ENCODE results near the gene HNRNPA0.

The HNRNPA0 gene

GRCh38 chr5:137741718-137742117, 12.4 kb downstream of the HNRNPA0 start:
- Histone ChIP-seq H3K4me1 (ENCODE audit: control insufficient read depth, insufficient read depth, low read depth, low read length) (no peaks in the 10 kb centered on the region), H2AFZ (ENCODE audit: low read depth, low read length) (no peak overlapping the region), H2BK120ac (ENCODE audit: low read depth, low read length) (no peak overlapping the region), H3K18ac (ENCODE audit: low read depth in 1 of 2, low read length in 2 of 2) (no peak overlapping the region), H2BK15ac (ENCODE audit: low read depth, poor library complexity, severe bottlenecking) (no peak overlapping the region), H2BK12ac (ENCODE audit: low read length in 2 of 2) (no peak overlapping the region), H3K36me3 (ENCODE audit: control insufficient read depth in 1 of 2, insufficient read depth in 2 of 2, low read depth in 1 of 2, low read length in 2 of 2) (no peaks in the 10 kb centered on the region), H3K14ac (ENCODE audit: low read length in 2 of 2) (no peak overlapping the region), H4K91ac (ENCODE audit: low read length) (no peak overlapping the region), H3K23ac (ENCODE audit: low read length in 2 of 2) (no peak overlapping the region), H2BK5ac (ENCODE audit: low read depth, low read length, poor library complexity, severe bottlenecking) (no peak overlapping the region), H3K4me3 (ENCODE audit: insufficient read depth in 1 of 2, low read depth in 1 of 2, low read length in 2 of 2) (no peak overlapping the region), H3K79me1 (replicated peaks; ENCODE audit: low read length, poor library complexity, severe bottlenecking) (no peaks in the 10 kb centered on the region), H3K27ac (ENCODE audit: low read length, poor library complexity, severe bottlenecking) (no peak overlapping the region), H3K4ac (ENCODE audit: low read depth in 1 of 2, low read length in 2 of 2) (no peak overlapping the region), H2AK5ac (ENCODE audit: low read length, severe bottlenecking) (no peak overlapping the region), H3K9ac (ENCODE audit: low read length) (no peak overlapping the region), H3K9me3 (ENCODE audit: control insufficient read depth, low read length) (peaks cover 2% of the 10 kb centered on the region), H4K8ac (ENCODE audit: low read length) (no peak overlapping the region), H3K27me3 (ENCODE audit: control insufficient read depth in 1 of 2, insufficient read depth in 1 of 2, low read length in 2 of 2) (no peaks in the 10 kb centered on the region), H3K4me2 (ENCODE audit: low read length, poor library complexity, severe bottlenecking) (no peak overlapping the region)
- 85% methylated on average over 8 of the region's 8 CpGs for WGBS
- no peak for DNase-seq

GRCh38 chr5:137739737-137740136, 14.4 kb downstream of the HNRNPA0 start:
- H2BK15ac ChIP-seq (ENCODE audit: low read depth, poor library complexity, severe bottlenecking) = no peak overlapping the region
- no peak overlapping the region for H3K27ac ChIP-seq (ENCODE audit: low read length, poor library complexity, severe bottlenecking)
- H3K18ac ChIP-seq (ENCODE audit: low read depth in 1 of 2, low read length in 2 of 2) = no peak overlapping the region
- H3K4me2 ChIP-seq (ENCODE audit: low read length, poor library complexity, severe bottlenecking) = no peak overlapping the region
- H3K4me1 ChIP-seq (ENCODE audit: control insufficient read depth, insufficient read depth, low read depth, low read length) = peaks cover 4% of the 10 kb centered on the region
- peaks cover 2% of the 10 kb centered on the region for H3K9me3 ChIP-seq (ENCODE audit: control insufficient read depth, low read length)
- no peak overlapping the region for H3K4ac ChIP-seq (ENCODE audit: low read depth in 1 of 2, low read length in 2 of 2)
- H2BK5ac ChIP-seq (ENCODE audit: low read depth, low read length, poor library complexity, severe bottlenecking) = no peak overlapping the region
- WGBS = 89% methylated on average over 4 of the region's 4 CpGs
- no peak overlapping the region for H3K14ac ChIP-seq (ENCODE audit: low read length in 2 of 2)
- no peak overlapping the region for H3K4me3 ChIP-seq (ENCODE audit: insufficient read depth in 1 of 2, low read depth in 1 of 2, low read length in 2 of 2)
- no peak overlapping the region for H3K9ac ChIP-seq (ENCODE audit: low read length)
- no peaks in the 10 kb centered on the region for H3K36me3 ChIP-seq (ENCODE audit: control insufficient read depth in 1 of 2, insufficient read depth in 2 of 2, low read depth in 1 of 2, low read length in 2 of 2)
- no peak overlapping the region for H2AK5ac ChIP-seq (ENCODE audit: low read length, severe bottlenecking)
- H3K27me3 ChIP-seq (ENCODE audit: control insufficient read depth in 1 of 2, insufficient read depth in 1 of 2, low read length in 2 of 2) = no peaks in the 10 kb centered on the region
- no peak overlapping the region for H3K23ac ChIP-seq (ENCODE audit: low read length in 2 of 2)
- H2BK120ac ChIP-seq (ENCODE audit: low read depth, low read length) = no peak overlapping the region
- no peak overlapping the region for H4K8ac ChIP-seq (ENCODE audit: low read length)
- H2BK12ac ChIP-seq (ENCODE audit: low read length in 2 of 2) = no peak overlapping the region
- no peaks in the 10 kb centered on the region for H3K79me1 ChIP-seq (replicated peaks; ENCODE audit: low read length, poor library complexity, severe bottlenecking)
- DNase-seq = no peak
- H2AFZ ChIP-seq (ENCODE audit: low read depth, low read length) = no peak overlapping the region
- H4K91ac ChIP-seq (ENCODE audit: low read length) = no peak overlapping the region

GRCh38 chr5:137738947-137739346, 15.2 kb downstream of the HNRNPA0 start:
- Histone ChIP-seq H2AFZ (ENCODE audit: low read depth, low read length) (no peak overlapping the region), H3K23ac (ENCODE audit: low read length in 2 of 2) (no peak overlapping the region), H3K4me2 (ENCODE audit: low read length, poor library complexity, severe bottlenecking) (no peak overlapping the region), H3K14ac (ENCODE audit: low read length in 2 of 2) (no peak overlapping the region), H3K36me3 (ENCODE audit: control insufficient read depth in 1 of 2, insufficient read depth in 2 of 2, low read depth in 1 of 2, low read length in 2 of 2) (no peaks in the 10 kb centered on the region), H2BK12ac (ENCODE audit: low read length in 2 of 2) (no peak overlapping the region), H2BK15ac (ENCODE audit: low read depth, poor library complexity, severe bottlenecking) (no peak overlapping the region), H3K4me1 (ENCODE audit: control insufficient read depth, insufficient read depth, low read depth, low read length) (peaks cover 6% of the 10 kb centered on the region), H3K9me3 (ENCODE audit: control insufficient read depth, low read length) (peaks cover 2% of the 10 kb centered on the region), H2AK5ac (ENCODE audit: low read length, severe bottlenecking) (no peak overlapping the region), H3K27me3 (ENCODE audit: control insufficient read depth in 1 of 2, insufficient read depth in 1 of 2, low read length in 2 of 2) (no peaks in the 10 kb centered on the region), H4K91ac (ENCODE audit: low read length) (no peak overlapping the region), H4K8ac (ENCODE audit: low read length) (no peak overlapping the region), H3K9ac (ENCODE audit: low read length) (no peak overlapping the region), H3K4me3 (ENCODE audit: insufficient read depth in 1 of 2, low read depth in 1 of 2, low read length in 2 of 2) (no peak overlapping the region), H3K79me1 (replicated peaks; ENCODE audit: low read length, poor library complexity, severe bottlenecking) (peaks cover 2% of the 10 kb centered on the region), H3K27ac (ENCODE audit: low read length, poor library complexity, severe bottlenecking) (no peak overlapping the region), H3K18ac (ENCODE audit: low read depth in 1 of 2, low read length in 2 of 2) (no peak overlapping the region), H2BK5ac (ENCODE audit: low read depth, low read length, poor library complexity, severe bottlenecking) (no peak overlapping the region), H2BK120ac (ENCODE audit: low read depth, low read length) (no peak overlapping the region), H3K4ac (ENCODE audit: low read depth in 1 of 2, low read length in 2 of 2) (no peak overlapping the region)
- DNase-seq = peak; percentile 45
- WGBS = 74% methylated on average over 3 of the region's 3 CpGs

- H2AK5ac ChIP-seq (ENCODE audit: low read length, severe bottlenecking) = no peak overlapping the region
- peaks cover 2% of the 10 kb centered on the region for H3K9me3 ChIP-seq (ENCODE audit: control insufficient read depth, low read length)
- H3K27me3 ChIP-seq (ENCODE audit: control insufficient read depth in 1 of 2, insufficient read depth in 1 of 2, low read length in 2 of 2) = no peaks in the 10 kb centered on the region
- no peak overlapping the region for H3K23ac ChIP-seq (ENCODE audit: low read length in 2 of 2)
- no peak overlapping the region for H2BK12ac ChIP-seq (ENCODE audit: low read length in 2 of 2)
- no peak overlapping the region for H3K4me2 ChIP-seq (ENCODE audit: low read length, poor library complexity, severe bottlenecking)
- no peaks in the 10 kb centered on the region for H3K36me3 ChIP-seq (ENCODE audit: control insufficient read depth in 1 of 2, insufficient read depth in 2 of 2, low read depth in 1 of 2, low read length in 2 of 2)
- no peak overlapping the region for H2AFZ ChIP-seq (ENCODE audit: low read depth, low read length)
- no peak overlapping the region for H2BK120ac ChIP-seq (ENCODE audit: low read depth, low read length)
- H4K8ac ChIP-seq (ENCODE audit: low read length) = no peak overlapping the region
- no peak overlapping the region for H3K18ac ChIP-seq (ENCODE audit: low read depth in 1 of 2, low read length in 2 of 2)
- no peak overlapping the region for H2BK5ac ChIP-seq (ENCODE audit: low read depth, low read length, poor library complexity, severe bottlenecking)
- H3K79me1 ChIP-seq (replicated peaks; ENCODE audit: low read length, poor library complexity, severe bottlenecking) = peaks cover 6% of the 10 kb centered on the region
- no peak overlapping the region for H3K4ac ChIP-seq (ENCODE audit: low read depth in 1 of 2, low read length in 2 of 2)
- 54% methylated on average over 3 of the region's 5 CpGs for WGBS
- no peak overlapping the region for H2BK15ac ChIP-seq (ENCODE audit: low read depth, poor library complexity, severe bottlenecking)
- no peak overlapping the region for H3K27ac ChIP-seq (ENCODE audit: low read length, poor library complexity, severe bottlenecking)
- H3K4me1 ChIP-seq (ENCODE audit: control insufficient read depth, insufficient read depth, low read depth, low read length) = peaks cover 6% of the 10 kb centered on the region
- no peak overlapping the region for H3K4me3 ChIP-seq (ENCODE audit: insufficient read depth in 1 of 2, low read depth in 1 of 2, low read length in 2 of 2)
- H4K91ac ChIP-seq (ENCODE audit: low read length) = no peak overlapping the region
- no peak overlapping the region for H3K9ac ChIP-seq (ENCODE audit: low read length)
- H3K14ac ChIP-seq (ENCODE audit: low read length in 2 of 2) = no peak overlapping the region
- DNase-seq = peak; percentile 10
Measured at GRCh38 chr5:137737349-137738131, 16.6 kb downstream of the HNRNPA0 start.
